HCT116 (cell line): Measurements from ENCODE around the gene THAP11. TPM values are rescaled to one million over a fixed set of nuclear protein-coding genes. Genes with fewer than 3 reads are reported as not detected.
A peak's percentile ranks its signal among the peaks of the same experiment; 100 is the strongest.

ENCODE experiments used
- ATAC-seq: fragments of 200-7000 bp; cut with Tn5 transposase; 2 replicates; pipeline ENCODE4 v1.9.1; 2020; ENCODE audit warnings: mild to moderate bottlenecking, moderate library complexity
- BruUV-seq: library from RNA; stranded (reverse); fragments of 400-500 nt; replicated peaks from 2 replicates; lab custom pipeline; 2021; lab: Mats Ljungman, UMichigan
- CTCF ChIA-PET: fragments of 300-600 bp; sonication (Branson Sonifier 250); formaldehyde crosslinking; loops from one replicate; lab custom pipeline; 2021; ENCODE audit warnings: antibody characterized with exemption; lab: Charles Lee
- POLR2A ChIA-PET: fragments of 300-600, 350-600 bp; sonication (Branson Sonifier 250); formaldehyde crosslinking; loops from one replicate; lab custom pipeline; 2021; ENCODE audit warnings: antibody characterized with exemption; lab: Charles Lee
- RAD21 ChIA-PET, 2 experiments: fragments of 300-600 bp; sonication (Branson Sonifier 250); formaldehyde crosslinking; loops; one replicate each; lab custom pipeline; 2023; ENCODE audit warnings: low total read pairs in 2 of 2; ENCODE audit not compliant: uncharacterized antibody in 2 of 2, unreplicated experiment in 2 of 2, low non-redundant PET in 1 of 2; lab: Charles Lee
- DNase-seq: peaks from one replicate; pipeline ENCODE4 v3.0.0-alpha.2; 2010; ENCODE audit warnings: low read depth, low spot score
- H2AFZ ChIP-seq: fragments of 200-600 bp; shearing (Covaris generic), sonication (generic); 2 replicates; pipeline ENCODE4 v1.6.1; 2017; ENCODE audit warnings: low read depth, mixed run types, mixed read lengths, antibody characterized with exemption, low read length; ENCODE audit not compliant: poor library complexity, severe bottlenecking
- H3K27ac ChIP-seq: 2 replicates; pipeline ENCODE4 v1.5.1; 2012; ENCODE audit warnings: low read depth, low read length
- H3K27me3 ChIP-seq: fragments of 200-600 bp; sonication (generic); 2 replicates; pipeline ENCODE4 v1.6.1; 2016; ENCODE audit warnings: mixed run types, low read length, mixed read lengths; ENCODE audit not compliant: insufficient read depth
- H3K36me3 ChIP-seq, 2 experiments: fragments of 200-500 bp in 1 of 2; fragments of 200-600 bp in 1 of 2; sonication (Bioruptor generic) in 1 of 2; sonication (generic) in 1 of 2; 2 replicates each; pipeline versions ENCODE4 v1.5.1 to v1.6.1; 2014 to 2016; ENCODE audit warnings: low read length in 2 of 2, inconsistent platforms in 1 of 2, mixed read lengths in 1 of 2, mixed run types in 1 of 2; ENCODE audit not compliant: insufficient read depth in 2 of 2, control insufficient read depth in 1 of 2
- H3K4me1 ChIP-seq, 2 experiments: fragments of 200-600 bp in 1 of 2; sonication (generic) in 1 of 2; 2 replicates each; pipeline versions ENCODE4 v1.5.1 to v1.6.1; 2012 to 2017; ENCODE audit warnings: low read length in 2 of 2, inconsistent platforms in 1 of 2, mild to moderate bottlenecking in 1 of 2, mixed read lengths in 1 of 2, mixed run types in 1 of 2, moderate library complexity in 1 of 2; ENCODE audit not compliant: insufficient read depth in 2 of 2, control insufficient read depth in 1 of 2
- H3K4me2 ChIP-seq: fragments of 200-600 bp; sonication (generic); 2 replicates; pipeline ENCODE4 v1.6.1; 2017; ENCODE audit warnings: mixed run types, low read length, mixed read lengths
- H3K4me3 ChIP-seq, 2 experiments: fragments of 200-600 bp in 1 of 2; sonication (generic) in 1 of 2; replicated peaks in 1 of 2; 2 replicates each; pipeline ENCODE4 v1.5.1; 2011 to 2016; ENCODE audit warnings: low read length in 2 of 2, control low read depth in 1 of 2, low read depth in 1 of 2, mild to moderate bottlenecking in 1 of 2, mixed read lengths in 1 of 2, mixed run types in 1 of 2
- H3K79me2 ChIP-seq: fragments of 200-600 bp; sonication (generic); 2 replicates; pipeline ENCODE4 v1.6.1; 2017; ENCODE audit warnings: mild to moderate bottlenecking, mixed run types, low read length, moderate library complexity, mixed read lengths; ENCODE audit not compliant: insufficient read depth
- H3K9ac ChIP-seq: fragments of 200-600 bp; sonication (generic); 2 replicates; pipeline ENCODE4 v1.6.1; 2016; ENCODE audit warnings: low read length, mixed read lengths
- H3K9me2 ChIP-seq: fragments of 200-600 bp; sonication (generic), shearing (Covaris generic); 2 replicates; pipeline ENCODE4 v1.6.1; 2017; ENCODE audit warnings: mixed run types, mild to moderate bottlenecking, moderate library complexity; ENCODE audit not compliant: insufficient read depth
- H3K9me3 ChIP-seq, 2 experiments: fragments of 200-500 bp in 1 of 2; fragments of 200-600 bp in 1 of 2; sonication (Bioruptor generic) in 1 of 2; sonication (generic) in 1 of 2; 2 replicates each; pipeline ENCODE4 v1.6.1; 2014 to 2017; ENCODE audit warnings: low read length in 2 of 2, mixed read lengths in 2 of 2, inconsistent platforms in 1 of 2, low read depth in 1 of 2, mild to moderate bottlenecking in 1 of 2, mixed run types in 1 of 2, moderate library complexity in 1 of 2; ENCODE audit not compliant: control insufficient read depth in 1 of 2, insufficient read depth in 1 of 2
- H4K20me1 ChIP-seq: fragments of 200-600 bp; sonication (generic), shearing (Covaris generic); 2 replicates; pipeline ENCODE4 v1.6.1; 2017; ENCODE audit warnings: mixed run types, mild to moderate bottlenecking, moderate library complexity; ENCODE audit not compliant: insufficient read depth
- EZH2 ChIP-seq: fragments of 200-600 bp; sonication (generic); IDR thresholded peaks from 2 replicates; pipeline ENCODE4 v1.6.1; 2017; ENCODE audit warnings: antibody characterized with exemption, mixed run types
- EZH2phosphoT487 ChIP-seq: fragments of 200-600 bp; IDR thresholded peaks from 2 replicates; pipeline ENCODE4 v1.6.1; 2018; ENCODE audit warnings: antibody characterized with exemption, borderline replicate concordance
- FOSL1 ChIP-seq: IDR thresholded peaks from 2 replicates; pipeline ENCODE4 v1.6.1; 2012; ENCODE audit warnings: low read depth
- JUND ChIP-seq: IDR thresholded peaks from 2 replicates; pipeline ENCODE4 v1.6.1; 2012
- RAD21 ChIP-seq: IDR thresholded peaks from 2 replicates; pipeline ENCODE4 v1.6.1; 2012; ENCODE audit warnings: low read depth, mild to moderate bottlenecking
- REST ChIP-seq: IDR thresholded peaks from 2 replicates; pipeline ENCODE4 v1.6.1; 2012; ENCODE audit warnings: low read depth
- SP1 ChIP-seq: IDR thresholded peaks from 2 replicates; pipeline ENCODE4 v1.6.1; 2012; ENCODE audit warnings: low read depth
- SRF ChIP-seq: IDR thresholded peaks from 2 replicates; pipeline ENCODE4 v1.6.1; 2012; ENCODE audit warnings: low read depth
- TCF7L2 ChIP-seq: IDR thresholded peaks from 2 replicates; pipeline ENCODE4 v1.7.0; 2011; ENCODE audit warnings: borderline replicate concordance, inconsistent platforms; ENCODE audit not compliant: insufficient read depth, insufficient read length; ENCODE audit errors: extremely low read depth
- YY1 ChIP-seq: IDR thresholded peaks from 2 replicates; pipeline ENCODE4 v1.6.1; 2011; ENCODE audit warnings: low read length, low read depth, moderate library complexity, mild to moderate bottlenecking; ENCODE audit not compliant: insufficient replicate concordance; ENCODE audit errors: extremely low read depth
- ZBTB33 ChIP-seq: IDR thresholded peaks from 2 replicates; pipeline ENCODE4 v1.6.1; 2011; ENCODE audit warnings: mild to moderate bottlenecking, low read length, moderate library complexity; ENCODE audit not compliant: insufficient replicate concordance; ENCODE audit errors: extremely low read depth
- ZFX ChIP-seq: fragments of 450-650 bp; IDR thresholded peaks from 2 replicates; pipeline ENCODE4 v1.6.1; 2017
- intact Hi-C: fragments of 100-400 bp; cut with micrococcal nuclease; formaldehyde crosslinking; loops from 2 replicates; pipeline ENCODE4 v1.10.0; 2022
- total RNA-seq: library from RNA; stranded (reverse); gene quantifications from one replicate; pipeline ENCODE4 v1.2.1, GENCODE V29; 2021; ENCODE audit not compliant: unreplicated experiment

The THAP11 gene
- total RNA-seq, 1 experiment from 2014 or later: 25.4 TPM

- Histone ChIP-seq H3K79me2 (peaks cover 39% of the 10 kb centered on the region), H3K27me3 (no peaks in the 10 kb centered on the region), H4K20me1 (no peaks in the 10 kb centered on the region), H2AFZ (no peak overlapping the region), H3K4me2 (peak overlapping the region; percentile 99), H3K9me2 (no peaks in the 10 kb centered on the region), H3K27ac (no peak overlapping the region)
- CTCF ChIA-PET: interaction anchor here (2.7 kb wide), 1 partner anchor 10 kb away, joined by 12 read pairs; the partner anchor contains the start of gene NRN1L
- DNase-seq: no peak
- RAD21 ChIA-PET: no interaction called here
- no TSS peak for BruUV-seq
- POLR2A ChIA-PET: no interaction called here
- no peak for TF ChIP-seq YY1
- no peak for TF ChIP-seq TCF7L2
- no peak for TF ChIP-seq RAD21
- no peak for TF ChIP-seq EZH2
- no peak for TF ChIP-seq SRF
- no peak for TF ChIP-seq ZBTB33
- TF ChIP-seq ZFX: no peak
- TF ChIP-seq REST: no peak
- no peak for TF ChIP-seq JUND
- TF ChIP-seq FOSL1: no peak
- TF ChIP-seq EZH2phosphoT487: no peak
- TF ChIP-seq SP1: no peak
- TF ChIP-seq, all 23 proteins: peak for 0
- Histone ChIP-seq H3K9me3 (no peaks in the 10 kb centered on the region), H3K36me3 (peaks cover 31 to 45% of the 10 kb centered on the region in 2 experiments; a peak in 3 of 4 replicates), H3K9ac (peak overlapping the region; percentile 93), H3K4me3 (peak overlapping the region; percentile 82 to 97), H3K4me1 (peaks cover 7 to 17% of the 10 kb centered on the region in 2 experiments)
- ATAC-seq: no peak
- intact Hi-C loops: no loop called here
Measured at GRCh38 chr16:67874372-67874771, 32.3 kb downstream of the THAP11 start.
